Measurements from ENCODE around the gene GLT6D1.

Gene GLT6D1

GRCh38 chr9:135605238-135605781 lies 34.0 kb downstream of the GLT6D1 start:
- no peak overlapping the region for H3K27ac ChIP-seq (ENCODE audit: poor library complexity, severe bottlenecking)
- H3K9me3 ChIP-seq (ENCODE audit: severe bottlenecking) = no peaks in the 10 kb centered on the region
- no peaks in the 10 kb centered on the region for H3K27me3 ChIP-seq (ENCODE audit: insufficient read depth, poor library complexity, severe bottlenecking)
- no peak for ATAC-seq (ENCODE audit: low read depth)
- H3K36me3 ChIP-seq (ENCODE audit: low read depth) = no peaks in the 10 kb centered on the region
- DNase-seq (ENCODE audit: low spot score) = peak; percentile 39
- TF ChIP-seq CTCF (IDR thresholded peaks at IDR 0.05; ENCODE audit: poor library complexity, severe bottlenecking) = no peak
- H3K4me1 ChIP-seq (ENCODE audit: insufficient read depth, poor library complexity, severe bottlenecking) = no peaks in the 10 kb centered on the region
- no peak overlapping the region for H3K4me3 ChIP-seq (ENCODE audit: severe bottlenecking)

- DNase-seq (ENCODE audit: low spot score) (peak; percentile 51), ATAC-seq (ENCODE audit: low read depth) (no peak)
- Histone ChIP-seq H3K4me1 (ENCODE audit: insufficient read depth, poor library complexity, severe bottlenecking) (no peaks in the 10 kb centered on the region), H3K4me3 (ENCODE audit: severe bottlenecking) (no peak overlapping the region), H3K27ac (ENCODE audit: poor library complexity, severe bottlenecking) (no peak overlapping the region), H3K36me3 (ENCODE audit: low read depth) (no peaks in the 10 kb centered on the region), H3K9me3 (ENCODE audit: severe bottlenecking) (no peaks in the 10 kb centered on the region), H3K27me3 (ENCODE audit: insufficient read depth, poor library complexity, severe bottlenecking) (peaks cover under 1% of the 10 kb centered on the region)
- TF ChIP-seq CTCF (IDR thresholded peaks at IDR 0.05; ENCODE audit: poor library complexity, severe bottlenecking) = no peak
These were observed 34.7 kb downstream of the GLT6D1 start for GRCh38 chr9:135604437-135605237.

GRCh38 chr9:135602789-135603481 lies 36.4 kb downstream of the GLT6D1 start:
- Histone ChIP-seq H3K4me1 (ENCODE audit: insufficient read depth, poor library complexity, severe bottlenecking) (no peaks in the 10 kb centered on the region), H3K9me3 (ENCODE audit: severe bottlenecking) (no peaks in the 10 kb centered on the region), H3K4me3 (ENCODE audit: severe bottlenecking) (no peak overlapping the region), H3K36me3 (ENCODE audit: low read depth) (no peaks in the 10 kb centered on the region), H3K27ac (ENCODE audit: poor library complexity, severe bottlenecking) (no peak overlapping the region), H3K27me3 (ENCODE audit: insufficient read depth, poor library complexity, severe bottlenecking) (peaks cover 4% of the 10 kb centered on the region)
- ATAC-seq (ENCODE audit: low read depth) (no peak), DNase-seq (ENCODE audit: low spot score) (peak; percentile 48)
- peak; percentile 78 for TF ChIP-seq CTCF (IDR thresholded peaks at IDR 0.05; ENCODE audit: poor library complexity, severe bottlenecking)

GRCh38 chr9:135601988-135602387 lies 37.4 kb downstream of the GLT6D1 start:
- ATAC-seq (ENCODE audit: low read depth) (no peak), DNase-seq (ENCODE audit: low spot score) (no peak)
- Histone ChIP-seq H3K27me3 (ENCODE audit: insufficient read depth, poor library complexity, severe bottlenecking) (peaks cover 4% of the 10 kb centered on the region), H3K9me3 (ENCODE audit: severe bottlenecking) (no peaks in the 10 kb centered on the region), H3K36me3 (ENCODE audit: low read depth) (no peaks in the 10 kb centered on the region), H3K4me3 (ENCODE audit: severe bottlenecking) (no peak overlapping the region), H3K27ac (ENCODE audit: poor library complexity, severe bottlenecking) (no peak overlapping the region), H3K4me1 (ENCODE audit: insufficient read depth, poor library complexity, severe bottlenecking) (no peaks in the 10 kb centered on the region)
- TF ChIP-seq CTCF (IDR thresholded peaks at IDR 0.05; ENCODE audit: poor library complexity, severe bottlenecking) = no peak
